Amniotic epithelial cell (primary cell): ENCODE data around the gene GNAI3.
A peak's percentile ranks its signal among the peaks of the same experiment; 100 is the strongest.
"Not testable (repeated sequence)": the region's sequence is repeated elsewhere in the genome, so short reads cannot be mapped to it uniquely, and the experiment has no call there.

ENCODE experiments used
- DNase-seq: peaks from one replicate; pipeline ENCODE4 v3.0.0-alpha.2; 2010; ENCODE audit warnings: low read depth

Gene GNAI3

DNA sequence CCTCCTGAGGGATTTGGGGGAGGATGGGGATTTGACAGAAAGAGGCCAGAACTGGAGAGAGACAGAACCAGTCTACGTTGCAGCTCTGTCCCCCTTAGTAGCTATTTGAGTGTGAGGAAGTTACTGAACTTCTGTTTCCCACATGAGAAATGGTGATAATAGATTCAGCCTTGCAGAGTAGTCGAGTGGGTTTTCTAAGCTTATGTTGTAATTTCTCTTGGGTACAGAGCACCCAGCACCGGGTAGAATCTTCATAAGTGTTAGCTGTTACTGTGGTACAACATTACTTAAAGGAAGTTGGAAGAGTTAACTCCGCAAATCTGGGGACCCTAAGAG lies 112.2 kb downstream of the GNAI3 start:
- not testable (repeated sequence) for DNase-seq

DNA sequence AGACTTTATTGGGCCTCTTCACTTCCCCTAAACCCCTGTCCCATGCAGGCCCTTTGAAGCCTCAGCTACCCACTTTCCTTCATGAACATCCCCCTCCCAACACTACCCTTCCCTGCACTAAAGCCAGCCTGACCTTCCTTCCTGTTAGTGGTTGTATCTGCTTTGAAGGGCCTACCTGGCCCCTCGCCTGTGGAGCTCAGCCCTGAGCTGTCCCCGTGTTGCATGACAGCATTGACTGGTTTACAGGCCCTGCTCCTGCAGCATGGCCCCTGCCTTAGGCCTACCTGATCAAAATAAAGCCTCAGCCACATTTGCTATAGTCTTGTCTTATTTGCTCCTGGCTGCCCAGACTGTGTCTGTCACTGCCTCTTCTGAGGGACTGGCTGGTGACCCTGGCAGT lies 113.0 kb downstream of the GNAI3 start:
- DNase-seq: no peak

- no peak for DNase-seq
Observed at GRCh38 chr1:109664671-109665070, 116.3 kb downstream of the GNAI3 start.

DNA sequence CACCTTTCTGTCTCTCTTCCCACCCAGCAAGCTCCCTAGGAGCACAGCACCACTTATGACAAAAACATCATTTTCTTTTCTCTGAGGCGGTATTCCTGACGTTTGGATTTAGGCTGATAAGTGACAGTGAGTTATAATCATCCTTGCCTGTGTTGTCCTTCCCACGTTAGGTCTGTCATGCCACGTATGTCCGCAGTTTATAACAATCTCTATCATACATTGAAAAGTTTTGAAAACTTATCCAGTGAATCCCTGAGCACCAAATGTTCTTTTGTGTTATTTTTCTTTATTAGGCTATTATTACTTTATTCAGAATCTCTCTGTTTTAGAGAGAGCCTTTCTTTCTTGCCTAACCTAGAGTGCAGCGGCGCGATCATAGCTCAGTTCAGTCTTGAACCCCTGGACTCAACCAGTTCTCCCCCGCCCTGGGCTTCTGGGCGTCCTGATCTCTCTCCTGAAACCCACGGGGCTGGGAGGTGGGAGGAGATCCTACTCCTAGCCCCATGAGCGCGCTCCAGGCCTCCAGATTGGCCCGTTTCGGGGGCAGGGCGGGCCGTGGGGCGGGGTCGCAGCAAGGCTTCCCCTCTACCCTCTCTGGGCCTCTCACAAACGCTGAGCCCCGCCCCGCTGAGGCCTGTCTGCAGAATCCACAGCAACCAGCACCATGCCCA lies 119.2 kb downstream of the GNAI3 start, which contains the start of gene GSTM2:
Gene GSTM2 (plus strand): TSS at position 606 of the 671 bp plus-strand sequence. CDS start 59 bp downstream, at position 665.
- DNase-seq: peak; percentile 85
